CD4-positive, alpha-beta T cell treated with Interleukin-12 subunit alpha and Interleukin-12 subunit beta, for 1 hour (primary cell): ENCODE measurements around the gene PLIN5.
"Not testable (repeated sequence)": the region's sequence is repeated elsewhere in the genome, so short reads cannot be mapped to it uniquely, and the experiment has no call there.

ENCODE experiments used
- DNase-seq: peaks from one replicate; pipeline ENCODE4 v3.0.0-alpha.2; 2020

Gene PLIN5

DNA sequence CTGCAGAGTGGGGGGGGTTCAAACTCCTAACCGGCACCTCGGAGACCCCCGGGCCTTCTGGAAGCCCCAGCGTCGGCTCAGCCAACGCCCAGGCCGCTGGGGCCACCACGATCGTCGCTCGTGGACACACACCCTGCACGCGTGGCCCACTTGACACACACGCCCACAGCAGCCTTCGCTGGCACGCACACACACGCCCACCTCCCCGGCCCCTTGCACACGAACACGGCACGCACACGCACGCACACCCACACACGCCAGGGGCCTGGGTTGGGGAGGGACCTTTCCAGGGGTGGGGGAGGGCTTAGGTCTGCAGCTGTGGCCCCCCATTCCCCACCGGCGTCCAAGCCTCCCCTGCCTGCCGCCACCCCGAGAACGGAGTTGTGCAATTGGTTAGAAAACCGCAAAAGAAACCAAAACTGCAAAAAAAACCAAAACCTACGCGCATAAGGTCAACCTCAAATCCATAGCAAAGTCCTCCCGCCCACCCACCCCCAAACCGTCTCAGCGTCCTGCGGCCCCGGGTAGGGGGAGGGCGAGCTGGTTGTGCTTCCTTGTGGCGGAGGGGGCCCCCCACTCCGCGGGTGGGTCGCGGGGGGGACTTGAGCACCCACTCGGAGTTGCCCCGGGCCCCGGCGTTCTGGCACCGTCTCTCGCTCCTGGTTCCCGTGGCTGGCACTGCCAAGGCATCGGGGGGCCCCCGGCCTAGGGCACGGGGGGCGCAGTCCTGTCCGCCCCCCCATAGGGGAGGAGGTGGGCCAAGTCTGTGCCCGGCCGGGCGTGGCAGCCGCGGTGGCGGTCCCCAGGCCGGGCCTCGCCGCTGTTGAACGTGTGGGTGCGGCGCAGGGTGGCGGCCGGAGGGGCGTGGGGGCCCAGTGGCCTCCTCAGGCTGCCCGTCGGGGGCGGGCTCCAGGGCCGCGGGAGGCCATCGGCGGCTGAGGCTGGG, 8.1 kb upstream of the PLIN5 start:
- no peak for DNase-seq

DNA sequence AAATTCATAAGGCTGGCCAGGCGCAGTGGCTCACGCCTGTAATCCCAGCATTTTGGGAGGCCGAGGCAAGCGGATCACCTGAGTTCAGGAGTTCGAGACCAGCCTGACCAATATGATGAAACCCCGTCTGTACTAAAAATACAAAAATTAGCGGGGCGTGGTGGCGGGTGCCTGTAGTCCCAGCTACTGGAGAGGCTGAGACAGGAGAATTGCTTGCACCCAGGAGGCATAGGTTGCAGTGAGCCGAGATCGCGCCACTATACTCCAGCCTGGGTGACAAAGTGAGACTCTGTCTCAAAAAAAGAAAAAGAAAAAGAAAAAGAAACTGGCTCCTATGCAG, 6.8 kb upstream of the PLIN5 start:
- DNase-seq: not testable (repeated sequence)

DNA sequence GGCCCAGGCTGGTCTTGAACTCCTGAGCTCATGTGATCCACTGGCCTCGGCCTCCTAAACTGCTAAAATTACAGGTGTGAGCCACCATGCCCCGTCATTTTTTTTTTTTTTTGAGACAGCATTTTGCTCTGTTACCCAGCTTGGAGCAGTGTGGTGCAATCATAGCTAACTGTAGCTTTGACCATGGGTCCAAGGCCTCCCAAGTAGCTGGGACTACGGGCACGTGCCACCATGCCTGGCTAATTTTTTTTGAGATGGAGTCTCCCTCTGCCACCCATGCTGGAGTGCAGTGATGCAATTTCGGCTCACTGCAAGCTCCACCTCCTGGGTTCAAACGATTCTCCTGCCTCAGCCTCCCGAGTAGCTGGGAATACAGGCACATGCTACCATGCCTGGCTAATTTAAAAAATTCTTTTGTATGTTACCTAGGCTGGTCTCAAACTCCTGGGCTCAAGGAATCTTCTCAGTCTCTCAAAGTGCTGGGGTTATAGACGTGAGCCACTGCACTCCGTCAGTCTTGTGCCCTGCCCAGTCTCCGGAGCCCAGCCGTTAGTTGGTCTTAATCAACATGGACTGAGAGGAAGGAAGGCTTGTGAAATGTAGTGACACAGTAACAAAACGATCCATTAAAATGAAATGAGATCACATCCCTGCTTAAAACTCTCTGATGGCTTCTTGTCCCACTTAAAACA, 6.2 kb upstream of the PLIN5 start:
- DNase-seq: no peak

DNA sequence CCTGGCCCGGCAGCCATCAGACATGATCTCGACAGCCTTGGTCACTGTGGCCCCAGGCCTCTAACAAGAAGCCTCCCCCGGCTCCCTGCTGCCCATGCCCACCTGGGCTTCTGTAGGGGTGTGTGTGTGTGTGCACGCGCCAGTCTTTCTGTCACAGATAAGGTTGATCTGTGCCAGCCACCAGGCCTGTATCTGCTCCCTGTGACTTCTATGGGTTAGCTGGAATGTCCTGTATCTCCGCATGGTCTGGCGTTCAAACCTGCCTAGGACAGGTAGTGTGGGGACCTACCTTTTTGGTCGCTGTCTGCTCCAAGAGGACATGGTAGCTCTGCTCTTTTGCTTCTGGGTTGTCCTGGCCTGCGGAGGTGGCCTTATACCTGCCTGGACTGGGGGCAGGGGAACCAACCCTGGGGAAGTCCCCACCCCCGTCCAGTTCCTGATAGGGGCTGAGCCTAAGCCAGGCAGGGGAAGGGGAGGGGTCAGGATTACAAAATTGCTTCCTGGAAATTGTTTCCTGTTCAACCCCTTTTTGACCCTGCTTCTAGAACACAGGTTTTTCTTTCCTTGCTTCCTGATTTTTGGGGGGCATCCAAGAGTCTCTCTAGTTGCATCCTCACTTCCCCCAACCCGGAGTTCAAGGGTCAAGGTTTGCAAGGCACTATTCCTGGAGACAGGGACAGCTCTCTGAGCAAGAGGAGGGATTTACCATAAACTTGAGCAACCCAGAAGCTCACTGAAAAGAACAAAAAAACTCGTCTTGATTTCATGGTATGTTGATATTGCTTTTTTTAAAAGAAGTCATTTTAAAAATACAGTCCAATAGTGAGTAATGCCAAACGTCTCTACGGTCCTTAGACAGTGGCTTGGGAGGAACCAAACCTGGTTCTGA, 4.9 kb upstream of the PLIN5 start, which contains the start of gene LRG1:
TSS of gene LRG1 (minus strand) at position 344 of the 889 bp plus-strand sequence. CDS start at position 321, 23 bp downstream.
- DNase-seq: no peak

DNA sequence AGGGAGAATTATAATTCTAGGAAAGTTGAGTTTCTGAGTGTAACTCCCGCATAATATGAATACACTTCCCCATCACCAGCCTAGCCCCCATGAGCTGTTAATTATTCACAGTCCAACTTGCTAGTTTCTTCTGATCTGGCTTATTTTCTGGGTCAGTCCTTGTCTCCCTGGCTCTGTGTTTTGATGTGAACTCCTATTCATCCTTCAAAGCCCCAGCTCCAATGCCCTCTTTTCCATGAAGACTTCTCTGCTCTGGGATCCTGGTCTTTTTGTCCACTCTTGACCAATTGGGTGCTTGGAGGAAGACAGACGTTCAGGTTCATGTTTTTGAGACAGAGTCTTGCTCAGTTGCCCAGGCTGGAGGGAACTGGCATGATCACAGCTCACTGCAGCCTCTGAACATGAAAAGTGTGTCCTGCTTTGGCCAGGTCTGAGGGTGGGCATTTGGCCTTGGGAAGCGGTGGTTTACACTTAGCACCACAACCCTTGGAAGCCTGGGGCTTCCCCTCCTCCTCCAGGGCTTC, 4.2 kb upstream of the PLIN5 start:
- no peak for DNase-seq

DNA sequence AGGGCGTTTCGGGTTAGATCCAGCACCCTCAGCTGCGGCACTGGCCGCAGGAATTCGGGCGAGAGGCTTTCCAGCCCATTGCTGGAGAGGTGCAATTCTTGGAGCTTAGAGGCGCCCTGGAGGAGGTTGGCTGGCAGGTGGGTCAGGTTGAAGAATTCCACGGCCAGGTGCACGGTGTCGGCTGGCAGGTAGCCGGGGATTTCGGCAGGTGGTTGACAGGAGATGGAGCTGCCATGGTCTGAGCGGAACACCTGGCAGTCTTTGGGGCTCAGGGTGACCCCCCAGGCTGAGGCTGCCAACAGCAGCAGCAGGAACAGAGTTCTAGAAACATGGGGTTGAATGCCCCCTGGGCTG, 3.6 kb upstream of the PLIN5 start:
- DNase-seq: no peak

DNA sequence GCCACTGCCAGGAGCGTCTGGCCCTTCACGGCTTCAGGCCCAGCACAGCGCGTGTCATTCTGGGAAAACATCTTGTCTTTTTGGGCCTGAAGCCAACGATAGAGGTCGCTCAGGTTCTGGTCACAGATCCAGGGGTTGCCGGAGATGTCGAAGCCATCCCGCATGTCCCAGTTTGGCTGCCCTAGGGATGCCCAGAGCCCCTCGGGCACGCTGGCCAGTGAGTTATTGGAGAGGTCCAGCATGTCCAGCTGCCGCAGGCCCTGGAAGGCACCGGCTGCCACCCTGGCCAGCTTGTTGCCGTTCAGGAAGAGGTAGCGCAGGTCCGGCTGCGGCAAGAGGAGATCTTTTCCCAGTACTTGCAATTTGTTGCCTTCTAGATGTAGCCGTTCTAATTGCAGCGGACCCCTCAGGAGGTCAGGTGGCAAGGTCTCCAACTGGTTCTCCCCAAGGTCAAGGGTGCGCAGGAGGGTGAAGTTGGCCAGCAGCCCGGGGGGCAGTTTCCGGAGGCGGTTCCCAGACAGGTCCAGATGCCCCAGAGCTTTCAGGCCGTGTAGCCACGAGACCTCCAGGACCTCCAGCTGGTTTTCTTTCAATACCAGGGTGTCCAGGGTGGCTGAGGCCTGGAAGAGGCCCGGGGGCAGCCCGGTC, 3.1 kb upstream of the PLIN5 start:
- no peak for DNase-seq

DNA sequence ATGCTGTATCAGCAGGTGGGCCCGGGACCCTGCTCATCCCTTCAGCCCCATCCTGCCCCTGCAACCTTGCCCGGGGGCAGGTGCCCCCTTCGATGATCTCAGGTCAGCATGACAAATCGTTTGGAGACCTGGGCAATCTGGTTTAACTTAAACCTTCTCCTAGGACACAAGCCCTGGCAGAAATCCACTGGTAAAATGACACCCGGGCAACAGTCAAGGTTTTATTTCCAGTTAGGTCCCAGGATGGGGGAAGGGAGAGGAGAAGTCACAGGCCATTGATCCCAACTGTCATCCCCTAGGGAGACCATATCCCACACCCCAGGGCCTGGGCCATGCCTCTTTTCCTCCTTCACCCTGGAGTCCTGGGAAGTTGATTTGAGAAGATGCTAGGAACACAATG, 1.8 kb upstream of the PLIN5 start:
- DNase-seq: no peak

DNA sequence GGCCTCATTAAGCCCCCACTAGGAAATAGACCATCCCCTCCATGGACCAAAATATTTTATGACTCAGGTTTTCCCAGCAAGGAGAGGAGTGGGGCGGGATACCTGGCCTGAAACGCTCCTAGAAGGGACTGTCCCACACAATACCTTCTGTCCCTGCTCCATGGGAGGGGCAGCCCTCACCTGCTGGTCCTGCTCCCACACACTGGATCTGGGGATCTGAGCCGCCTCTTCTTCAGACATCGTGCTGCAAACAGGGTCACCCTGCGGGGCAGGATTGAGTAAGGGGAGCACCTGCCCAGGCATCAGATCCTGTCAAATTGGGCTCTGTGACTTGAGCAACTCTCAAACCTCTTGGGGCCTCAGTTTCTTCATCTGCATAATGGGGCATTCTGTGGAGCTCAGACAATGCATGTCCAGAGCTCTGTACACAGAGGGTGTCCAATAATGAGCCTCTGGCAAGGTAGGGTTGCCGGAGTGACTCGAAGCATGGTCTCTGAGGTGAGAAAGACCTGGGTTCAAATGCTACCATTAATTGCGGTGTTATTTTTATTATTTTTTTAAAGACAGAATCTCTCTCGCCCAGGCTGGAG, 1.1 kb downstream of the PLIN5 start:
- DNase-seq: no peak

DNA sequence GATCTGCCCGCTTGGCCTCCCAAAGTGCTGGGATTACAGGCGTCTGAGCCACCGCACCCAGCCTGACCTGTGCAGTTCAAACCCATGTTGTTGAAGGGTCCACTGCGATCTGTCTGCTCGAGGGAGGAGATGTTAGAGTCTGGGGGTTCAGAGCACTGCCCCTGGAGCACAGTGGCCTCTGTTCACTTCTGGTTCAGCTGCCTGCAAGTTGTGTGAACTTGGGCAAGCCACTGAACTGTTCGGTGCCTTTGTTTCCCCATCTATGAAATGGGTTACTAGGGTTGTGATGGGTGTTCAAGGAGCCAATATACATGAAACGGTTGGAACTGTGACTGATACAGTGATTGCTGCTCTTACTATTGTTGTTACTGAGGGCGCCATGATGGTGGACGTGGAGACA, 1.7 kb downstream of the PLIN5 start:
- DNase-seq: no peak

DNA sequence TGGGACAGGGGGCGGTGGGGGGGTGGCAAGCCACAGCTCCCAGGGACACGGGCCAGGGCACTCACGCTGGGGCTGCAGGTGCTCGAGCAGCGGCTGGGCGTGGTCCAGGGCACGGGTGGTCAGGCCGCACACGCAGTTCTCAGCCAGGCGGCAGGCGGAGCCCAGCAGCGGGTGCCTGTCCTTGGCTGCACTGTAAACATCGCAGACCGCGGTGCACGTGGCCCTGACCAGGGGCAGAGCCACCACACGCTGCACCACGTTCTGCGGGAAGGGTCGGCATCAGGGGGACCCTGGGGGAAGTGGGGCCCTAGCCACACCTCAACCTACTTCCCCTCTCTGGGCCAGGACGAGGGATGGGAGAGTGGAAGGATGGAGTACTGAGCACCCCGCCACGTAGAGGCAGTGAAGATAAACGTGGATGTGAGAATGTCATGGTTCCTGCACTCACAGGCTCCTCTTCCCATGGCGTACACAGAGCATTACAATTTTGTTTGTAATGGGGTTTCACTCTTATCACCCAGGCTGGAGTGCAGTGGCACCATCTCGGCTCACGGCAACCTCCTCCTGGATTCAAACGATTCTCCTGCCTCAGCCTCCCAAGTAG, 3.4 kb downstream of the PLIN5 start:
- DNase-seq: no peak

DNA sequence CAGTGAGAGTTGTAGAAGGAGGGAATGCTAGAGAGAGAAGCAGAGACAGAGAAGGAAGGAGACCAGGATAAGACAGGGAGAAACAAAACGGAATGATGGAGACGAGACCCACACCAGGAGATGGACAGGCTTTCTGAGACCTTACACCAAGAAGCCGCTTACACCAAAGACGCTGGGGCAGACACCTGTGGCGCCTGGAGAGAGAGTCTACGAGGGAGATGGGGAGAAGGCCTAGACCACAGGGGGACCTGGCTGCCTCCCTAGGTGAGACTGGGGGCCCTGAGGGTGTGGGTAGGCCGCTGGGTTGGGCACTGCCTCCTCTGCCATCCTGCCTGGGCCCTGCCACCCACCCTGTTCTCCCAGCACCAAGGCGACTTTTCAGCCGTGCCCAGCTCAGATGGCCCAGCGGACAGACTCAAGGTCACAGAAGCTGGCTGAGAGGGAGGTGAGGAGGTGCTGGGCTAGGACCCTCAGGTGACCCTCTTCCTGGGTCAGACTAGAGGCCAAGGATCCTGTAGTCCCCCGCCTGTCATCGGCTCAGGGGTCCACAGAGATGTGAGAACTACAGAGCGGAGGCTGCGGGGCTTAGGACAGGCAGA, 5.0 kb downstream of the PLIN5 start:
- DNase-seq: no peak

DNA sequence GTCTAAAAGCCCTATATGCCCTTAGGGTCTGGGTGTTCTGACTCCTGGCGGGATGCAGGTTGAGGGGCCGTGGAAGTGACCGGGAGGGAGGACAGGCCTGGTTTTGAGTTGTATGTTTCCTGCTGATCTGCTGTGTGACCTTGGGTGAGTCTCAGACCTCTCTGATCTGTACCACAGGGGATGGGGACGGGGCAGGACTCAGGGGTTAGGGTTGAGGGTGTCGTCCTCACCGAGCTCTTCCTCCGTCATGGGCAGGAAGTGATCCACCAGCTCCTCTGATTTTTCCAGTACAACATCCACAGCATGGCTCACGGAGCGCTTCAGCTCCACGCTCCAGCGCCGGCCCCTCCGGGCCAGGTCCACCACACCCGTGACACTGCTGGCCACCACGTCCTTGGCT, 6.2 kb downstream of the PLIN5 start:
- no peak for DNase-seq

DNA sequence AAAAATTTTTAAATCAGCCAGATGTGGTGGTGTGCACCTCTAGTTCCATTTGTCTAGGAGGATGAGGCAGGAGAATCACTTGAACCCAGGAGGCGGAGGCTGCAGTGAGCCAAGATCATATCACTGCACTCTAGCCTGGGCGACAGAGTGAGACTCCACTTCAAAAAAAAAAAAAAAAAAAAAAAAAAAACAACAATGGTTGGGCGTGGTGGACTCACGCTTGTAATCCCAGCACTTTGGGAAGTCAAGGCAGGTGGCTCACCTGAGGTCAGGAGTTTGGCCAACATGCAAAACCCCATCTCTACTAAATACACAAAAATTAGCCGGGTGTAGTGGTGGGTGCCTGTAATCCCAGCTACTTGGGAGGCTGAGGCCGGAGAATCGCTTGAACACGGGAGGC, 7.6 kb downstream of the PLIN5 start:
- DNase-seq: not testable (repeated sequence)

DNA sequence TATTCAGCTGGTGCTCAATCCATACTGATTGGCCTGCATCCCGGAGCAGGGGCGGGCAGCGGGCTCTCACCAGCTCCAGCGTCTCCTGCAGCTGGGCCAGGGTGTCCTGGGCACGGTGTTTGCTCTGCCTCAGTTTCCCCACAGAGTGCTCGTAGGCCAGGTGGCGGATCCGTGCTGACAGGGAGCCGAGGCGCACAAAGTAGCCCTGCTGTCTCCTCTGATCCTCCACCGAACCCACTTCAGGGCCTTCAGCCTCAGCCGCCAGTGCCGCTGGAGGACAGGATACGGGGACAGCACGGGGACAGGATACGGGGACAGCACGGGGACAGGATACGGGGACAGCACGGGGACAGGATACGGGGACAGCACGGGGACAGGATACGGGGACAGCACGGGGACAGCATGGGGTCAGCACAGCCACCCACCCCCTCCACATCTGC, 9.4 kb downstream of the PLIN5 start:
- DNase-seq: no peak

DNA sequence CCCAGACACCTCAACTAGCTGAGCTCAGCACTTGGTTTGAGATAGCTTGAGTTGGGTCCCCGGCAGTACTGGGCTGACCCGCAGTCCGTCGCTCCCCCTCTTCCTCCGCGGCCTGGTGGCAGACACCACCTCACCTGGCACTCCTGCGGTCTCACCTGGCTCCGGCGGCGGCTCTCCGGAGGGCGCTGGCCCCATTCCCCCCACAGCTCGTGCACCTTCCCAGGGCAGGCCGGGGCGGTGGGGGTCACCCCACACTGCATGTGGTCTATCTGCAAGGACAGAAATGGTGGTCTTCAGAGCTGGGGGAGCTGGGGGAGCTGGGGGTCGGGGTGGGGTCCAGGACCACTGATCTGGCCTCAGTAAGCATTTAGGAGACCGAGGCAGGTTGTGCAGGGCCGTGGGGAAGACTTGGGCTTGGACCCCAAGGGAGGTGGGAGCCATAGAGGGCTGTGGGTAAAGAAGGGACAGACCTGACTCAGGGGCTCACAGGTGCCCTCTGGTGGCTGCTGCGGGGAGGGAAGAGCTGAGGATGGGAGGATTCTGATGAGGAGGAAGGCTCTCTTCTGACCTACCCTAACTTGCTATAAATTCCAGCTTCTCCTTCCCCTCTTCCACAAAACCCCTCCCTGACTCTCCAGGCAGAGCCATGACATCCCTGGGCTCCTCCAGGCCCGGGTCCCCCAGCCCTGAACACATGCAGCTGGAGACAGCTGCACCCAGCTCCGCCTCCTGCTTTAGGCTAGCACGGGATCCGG, 10.0 kb downstream of the PLIN5 start:
- DNase-seq: peak; percentile 57

DNA sequence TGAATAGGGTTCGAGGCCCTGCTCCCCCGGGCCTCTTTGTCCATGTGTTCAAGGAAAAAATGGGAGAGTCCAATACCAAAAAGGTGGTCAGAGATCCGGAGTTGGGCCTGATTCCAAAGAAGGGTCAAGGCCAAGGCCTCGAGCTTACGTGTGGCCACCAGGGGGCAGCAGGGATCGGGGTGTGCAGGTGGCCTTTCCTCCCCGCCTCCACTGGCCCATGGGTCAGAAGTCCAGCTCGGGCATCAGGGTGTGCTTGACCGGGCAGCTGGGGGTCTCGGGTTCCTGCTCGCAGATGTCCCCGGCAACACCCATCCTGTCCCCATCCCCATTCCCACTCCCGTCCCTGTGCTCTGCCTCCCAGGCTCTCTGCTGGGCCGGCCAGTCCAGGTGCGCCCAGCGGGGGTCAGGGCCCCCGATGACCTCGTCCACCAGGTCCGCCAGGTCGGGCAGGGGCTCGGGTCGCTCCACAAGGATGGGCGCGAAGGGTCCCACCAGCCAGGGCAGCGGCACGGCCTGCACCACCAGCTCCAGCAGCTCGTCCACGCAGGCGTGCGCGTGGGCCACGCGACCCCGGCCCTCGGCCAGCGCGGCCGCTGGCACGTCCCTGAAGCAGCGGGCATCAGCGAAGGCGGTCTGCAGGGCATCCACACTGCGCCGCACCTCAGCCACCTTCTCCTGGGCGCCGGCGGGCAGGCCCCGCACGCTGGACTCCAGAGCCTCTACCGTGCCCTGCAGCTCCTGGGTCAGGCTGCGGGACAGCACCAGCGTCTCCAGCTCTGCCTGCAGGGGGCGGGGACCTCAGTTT, 11.5 kb downstream of the PLIN5 start:
- peak; percentile 19 for DNase-seq

DNA sequence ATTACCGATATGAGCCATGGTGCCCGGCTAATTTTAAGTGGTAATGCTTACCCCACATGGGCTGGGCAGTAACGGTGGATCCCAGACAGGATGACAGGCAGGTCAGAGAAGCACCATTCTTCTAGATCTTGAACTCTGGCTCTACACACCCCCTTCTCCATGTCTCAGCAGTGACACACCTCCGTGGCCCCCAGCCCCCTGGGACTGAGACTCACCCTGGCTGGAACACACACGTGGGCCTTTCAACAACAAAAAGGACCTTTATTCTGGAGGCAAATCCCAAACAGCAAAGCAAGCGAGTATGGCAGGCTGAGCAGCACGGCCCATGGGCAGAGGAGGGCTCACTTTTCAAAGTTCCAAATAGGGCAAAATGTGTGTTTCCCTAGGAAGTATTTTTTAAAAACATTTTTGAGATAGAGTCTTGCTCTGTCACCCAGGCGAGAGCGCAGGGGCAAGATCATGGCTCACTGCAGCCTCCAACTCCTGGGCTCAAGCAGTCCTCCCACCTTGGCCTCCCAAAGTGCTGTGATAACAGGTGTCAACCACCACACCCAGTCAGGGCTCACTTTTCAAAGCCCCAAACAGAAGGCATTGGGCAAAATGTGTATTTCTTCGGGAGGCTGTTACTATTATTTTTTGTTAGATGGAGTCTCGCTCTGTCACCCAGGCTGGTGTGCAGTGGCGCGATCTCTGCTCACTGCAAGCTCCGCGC, 12.6 kb downstream of the PLIN5 start:
- no peak for DNase-seq

DNA sequence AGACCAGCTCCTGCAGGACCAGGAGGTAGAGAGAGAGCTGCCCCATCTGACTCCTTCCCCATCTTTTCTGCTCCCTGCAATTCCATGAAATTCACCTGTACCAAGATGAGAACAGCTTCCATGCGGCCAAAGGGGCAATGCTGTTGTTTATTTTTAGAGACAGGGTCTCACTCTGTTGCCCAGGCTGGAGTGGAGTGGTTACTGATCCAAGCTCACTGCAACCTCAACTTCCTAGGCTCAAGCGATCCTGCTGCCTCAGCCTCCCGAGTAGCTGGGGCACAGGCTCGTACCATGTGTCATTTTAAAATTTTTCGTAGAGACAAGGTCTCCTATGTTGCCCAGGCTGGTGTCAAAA, 13.2 kb downstream of the PLIN5 start:
- DNase-seq: no peak
